HS-5 (cell line): ENCODE results near the gene CLSTN2.

Experiments
- DNase-seq: peaks from one replicate; pipeline ENCODE4 v3.0.0-alpha.2; 2012; ENCODE audit warnings: low read depth

Gene CLSTN2

DNA sequence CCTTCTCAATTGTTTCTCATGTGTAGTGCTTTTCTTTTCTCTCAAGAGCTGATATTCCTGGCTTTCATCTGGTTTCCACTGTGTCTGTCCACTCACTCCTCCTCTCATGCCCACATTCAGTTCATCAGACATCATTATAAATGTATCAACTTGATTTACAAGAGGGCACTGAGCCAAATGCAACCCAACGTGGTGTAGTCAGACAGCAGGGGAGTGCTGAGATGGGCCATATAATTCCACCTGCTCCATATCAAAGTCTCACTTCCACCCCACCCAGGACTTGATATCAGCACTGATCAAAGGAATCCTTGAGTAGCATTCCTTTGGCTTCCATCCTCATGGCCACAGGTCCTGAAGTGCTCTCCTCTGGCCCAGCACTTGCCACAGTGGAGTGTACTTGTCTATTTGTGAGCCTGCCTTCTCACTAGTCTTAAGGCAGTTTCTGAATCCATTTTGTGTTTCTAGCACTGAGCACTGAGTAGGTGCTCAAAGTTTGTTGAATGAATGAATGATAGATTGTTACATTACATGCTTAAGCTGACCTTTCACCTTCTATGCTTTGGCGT lies 252.8 kb downstream of the CLSTN2 start:
- no peak for DNase-seq

- DNase-seq, result no peak
Observed at GRCh38 chr3:140188285-140188684, 253.3 kb downstream of the CLSTN2 start.

DNA sequence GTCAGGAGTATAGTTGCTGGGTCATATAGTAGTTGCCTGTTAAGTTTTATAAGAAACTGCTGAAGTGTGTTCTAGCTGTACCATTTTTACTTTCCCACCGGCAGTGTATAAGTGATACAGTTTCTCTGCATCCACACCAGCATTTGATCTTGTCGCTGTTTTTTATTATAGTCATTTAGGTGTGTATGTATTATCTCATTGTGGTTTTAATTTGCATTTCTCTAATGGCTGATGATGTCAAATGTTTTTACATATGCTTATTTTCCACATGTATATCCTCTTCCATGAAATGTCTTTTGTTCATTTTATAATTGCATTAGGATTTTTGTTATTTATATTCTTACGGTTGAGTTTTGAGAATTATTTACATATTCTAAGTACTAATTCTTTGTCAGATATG lies 254.3 kb downstream of the CLSTN2 start:
- DNase-seq, result no peak

GRCh38 chr3:140189976-140190375 lies 255.0 kb downstream of the CLSTN2 start:
- no peak for DNase-seq

DNA sequence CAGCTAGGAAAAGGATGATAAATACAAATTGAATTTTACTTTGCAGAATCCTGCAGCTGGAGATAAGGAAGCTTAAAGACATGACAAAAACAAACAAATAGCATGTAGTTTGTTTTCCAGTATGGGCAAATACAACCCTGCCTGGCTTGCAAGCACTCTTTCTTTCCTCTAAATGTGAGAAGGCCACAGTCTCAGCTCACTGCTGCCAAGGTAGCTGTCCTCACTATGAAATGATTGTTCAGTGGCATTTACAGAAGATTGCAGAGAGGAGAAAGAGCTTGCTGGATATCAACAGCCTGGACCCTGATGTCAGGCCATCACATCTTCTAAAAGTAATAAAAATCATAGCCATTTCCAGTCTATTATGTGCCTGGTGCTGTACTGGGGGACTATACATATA lies 262.0 kb downstream of the CLSTN2 start:
- no peak for DNase-seq

GRCh38 chr3:140198242-140198641 lies 263.3 kb downstream of the CLSTN2 start:
- no peak for DNase-seq

DNA sequence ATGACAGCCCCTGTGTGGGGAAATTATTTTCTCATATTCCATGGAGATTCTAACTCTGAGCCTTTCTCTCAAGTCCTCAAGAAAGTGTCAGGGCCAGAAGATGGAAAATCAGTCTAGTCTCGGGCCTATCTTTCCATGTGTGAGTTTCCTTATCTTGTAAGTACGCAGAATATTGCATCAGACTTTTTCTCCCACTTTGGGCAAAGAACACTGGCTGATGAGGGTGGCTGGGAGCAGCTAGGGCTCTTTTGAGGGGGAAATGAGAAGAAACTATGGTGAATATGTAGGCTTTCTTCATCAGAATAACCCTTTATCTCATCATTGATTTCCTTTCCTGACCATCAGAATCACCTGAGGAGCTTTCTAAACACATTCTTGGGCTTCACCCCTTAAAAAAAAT lies 264.0 kb downstream of the CLSTN2 start:
- no peak for DNase-seq

DNA sequence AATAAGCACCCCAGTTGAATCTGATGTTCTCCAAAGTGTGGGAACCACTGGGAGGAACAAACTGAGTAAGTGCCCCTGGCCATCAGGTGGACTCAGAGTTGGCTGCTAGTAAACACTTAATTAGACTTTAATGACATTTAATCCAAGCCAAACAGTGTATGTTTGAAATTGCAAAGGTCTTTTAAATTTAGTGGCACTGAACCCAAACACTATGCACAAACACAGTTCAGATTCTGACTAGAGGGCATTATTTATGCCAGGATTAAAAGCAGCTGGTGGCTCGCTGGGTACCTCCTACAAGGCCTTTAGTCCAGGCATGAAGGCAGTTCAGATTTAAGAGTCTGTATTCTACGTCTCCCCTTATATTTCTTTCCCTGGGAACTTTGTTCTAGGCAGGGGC lies 264.8 kb downstream of the CLSTN2 start:
- DNase-seq, result no peak

GRCh38 chr3:140203510-140203909 lies 268.5 kb downstream of the CLSTN2 start:
- DNase-seq, result no peak

- no peak for DNase-seq
Observed at GRCh38 chr3:140204271-140204984, 269.4 kb downstream of the CLSTN2 start.

- DNase-seq, result no peak
Observed at GRCh38 chr3:140205598-140205997, 270.6 kb downstream of the CLSTN2 start.

GRCh38 chr3:140206196-140207040 lies 271.4 kb downstream of the CLSTN2 start:
- no peak for DNase-seq

DNA sequence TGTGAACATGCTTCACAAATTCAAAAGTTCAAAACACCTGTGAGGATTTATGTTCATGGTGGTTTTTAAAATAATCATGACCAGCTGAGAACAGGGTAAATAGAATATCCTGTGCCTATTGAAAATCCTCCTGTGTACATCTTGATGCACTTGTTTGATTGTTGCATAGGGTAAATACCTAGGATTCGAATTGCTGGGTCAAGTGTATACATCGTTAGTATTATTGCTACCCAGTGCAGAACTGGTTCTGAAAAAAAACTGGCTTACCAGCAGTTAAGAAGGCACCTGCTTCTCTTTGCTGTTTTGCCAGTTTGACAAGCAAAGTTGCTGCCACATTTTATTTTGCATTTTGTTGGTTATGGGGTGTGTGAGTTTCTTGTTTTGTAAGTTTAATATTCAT lies 272.6 kb downstream of the CLSTN2 start:
- DNase-seq, result no peak

DNA sequence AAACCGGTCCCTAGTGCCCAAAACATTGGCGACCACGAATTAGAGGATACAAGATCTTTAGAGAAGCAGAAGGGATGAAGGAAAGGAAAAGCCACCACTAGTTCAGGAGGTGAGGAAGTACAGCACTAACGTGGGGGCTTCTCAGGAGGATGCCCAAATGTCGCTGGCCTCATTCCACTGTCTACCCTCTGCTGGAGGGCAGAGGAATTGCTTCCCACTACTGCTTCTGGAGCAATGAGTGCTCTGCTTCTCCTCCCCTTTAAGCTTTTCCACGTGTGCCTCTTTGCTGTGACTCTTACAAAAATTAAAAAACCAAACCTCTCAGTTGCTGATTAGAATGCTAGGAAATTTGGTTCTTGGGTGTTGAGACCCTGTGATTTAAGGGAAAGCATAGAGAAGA lies 281.3 kb downstream of the CLSTN2 start:
- no peak for DNase-seq

GRCh38 chr3:140219291-140219690 lies 284.3 kb downstream of the CLSTN2 start:
- DNase-seq, result no peak

- no peak for DNase-seq
Observed at GRCh38 chr3:140219923-140220452, 285.0 kb downstream of the CLSTN2 start.

DNA sequence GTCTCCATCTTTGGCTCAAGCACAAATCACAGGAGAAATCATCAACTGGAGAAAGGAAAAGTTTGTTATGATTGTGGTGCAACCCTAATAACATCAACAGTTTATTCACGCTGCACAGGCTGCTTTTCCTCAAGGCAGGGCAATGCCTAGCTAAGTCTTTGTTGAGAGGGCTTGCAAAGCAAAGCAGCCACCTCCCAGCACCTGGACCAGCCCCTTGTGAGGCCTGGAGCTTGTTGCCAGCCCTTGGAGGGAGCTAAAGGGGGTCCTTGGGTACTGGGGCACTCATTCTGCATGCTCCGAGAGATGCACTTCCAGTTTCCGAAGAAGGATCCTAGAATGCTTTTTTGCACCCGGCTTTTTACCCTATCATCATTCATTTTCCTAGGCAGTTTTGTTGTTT lies 288.2 kb downstream of the CLSTN2 start:
- no peak for DNase-seq

GRCh38 chr3:140223631-140224030 lies 288.6 kb downstream of the CLSTN2 start:
- no peak for DNase-seq

GRCh38 chr3:140224307-140224706 lies 289.3 kb downstream of the CLSTN2 start:
- DNase-seq, result no peak

DNA sequence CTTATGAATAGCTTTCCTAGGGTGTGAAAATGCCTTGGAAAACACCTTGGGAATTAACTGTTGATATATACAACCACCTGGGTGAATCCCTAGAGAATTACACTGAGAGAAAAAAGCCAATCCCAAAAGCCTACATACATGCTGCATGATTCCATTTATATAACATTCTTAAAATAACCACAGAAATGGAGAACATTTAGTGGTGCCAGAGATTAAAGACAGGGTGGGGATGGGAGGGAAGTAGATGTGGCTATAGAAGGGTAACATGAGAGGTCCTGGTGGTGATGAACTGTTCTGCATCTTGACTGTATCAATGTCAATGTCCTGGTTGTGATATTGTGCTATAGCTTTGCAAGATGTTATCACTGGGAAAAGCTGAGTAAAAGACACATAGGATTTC lies 291.0 kb downstream of the CLSTN2 start:
- no peak for DNase-seq

GRCh38 chr3:140233702-140234101 lies 298.7 kb downstream of the CLSTN2 start:
- DNase-seq, result no peak

GRCh38 chr3:140234256-140234655 lies 299.3 kb downstream of the CLSTN2 start:
- DNase-seq, result no peak
